Vagina (tissue), 2 donors: Measurements from ENCODE around the gene TTC16.

Experiments
- POLR2AphosphoS5 ChIP-seq, 2 donors: sonication (generic); formaldehyde crosslinking; IDR thresholded peaks; one replicate each; pipeline ENCODE4 v1.9.0; 2017; ENCODE audit warnings: antibody characterized with exemption in 2 of 2, mild to moderate bottlenecking in 2 of 2, low read depth in 1 of 2; ENCODE audit not compliant: insufficient read depth in 1 of 2
- TF ChIP-seq, protein P1 (sequence below), 3 experiments: fragments of 450-650 bp in 2 of 3; fragments of 200-600 bp in 1 of 3; sonication (generic) in 1 of 3; IDR thresholded peaks; one replicate each; pipeline ENCODE4 v1.5.1; 2017 to 2019; ENCODE audit warnings: antibody characterized with exemption in 3 of 3, mild to moderate bottlenecking in 2 of 3, moderate library complexity in 2 of 3

DNA sequence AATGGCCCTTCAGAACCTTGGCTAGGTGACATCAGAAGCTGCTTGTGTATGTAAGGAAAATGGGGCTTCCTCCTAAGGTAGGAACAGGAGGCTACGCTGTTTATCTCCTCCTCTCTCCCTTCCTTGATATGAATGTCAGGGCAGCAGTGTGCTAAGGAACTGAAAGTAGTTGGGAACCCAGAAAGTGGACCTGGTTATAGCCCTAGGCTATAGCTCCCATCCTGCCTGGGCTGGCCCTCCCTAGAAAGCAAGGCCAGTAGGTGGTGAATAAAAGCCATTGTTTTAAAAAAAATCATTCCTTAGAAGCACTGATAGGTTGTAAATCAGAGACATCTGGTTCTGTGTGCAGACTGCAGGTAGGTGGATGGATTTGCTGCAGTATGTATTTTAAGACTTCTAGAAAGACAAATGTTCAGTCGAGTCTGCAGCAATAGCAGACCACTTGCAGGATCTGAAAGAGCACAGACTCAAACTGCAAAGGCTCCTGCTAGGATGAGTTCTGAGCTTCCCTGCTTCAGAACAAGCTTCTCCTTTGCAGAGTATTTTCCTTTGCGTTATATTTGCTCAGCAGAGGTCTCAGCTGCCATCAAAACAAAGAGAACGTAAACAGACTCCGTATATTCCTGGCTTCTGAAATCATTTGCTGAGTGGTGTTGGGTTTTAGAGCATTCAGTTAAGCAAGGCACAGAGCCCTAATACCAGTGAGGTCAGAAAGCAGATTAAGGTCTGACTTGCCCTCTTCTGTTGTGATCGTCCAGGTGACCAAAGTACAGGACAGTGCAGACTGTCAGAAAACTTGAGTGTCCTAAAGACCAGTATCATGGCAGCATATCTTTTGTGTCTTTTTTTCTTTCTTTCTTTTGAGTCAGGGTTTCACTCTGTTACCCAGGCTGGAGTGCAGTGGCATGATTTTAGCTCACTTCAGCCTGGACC, 29.2 kb upstream of the TTC16 start:
- TF ChIP-seq, protein P1, sequence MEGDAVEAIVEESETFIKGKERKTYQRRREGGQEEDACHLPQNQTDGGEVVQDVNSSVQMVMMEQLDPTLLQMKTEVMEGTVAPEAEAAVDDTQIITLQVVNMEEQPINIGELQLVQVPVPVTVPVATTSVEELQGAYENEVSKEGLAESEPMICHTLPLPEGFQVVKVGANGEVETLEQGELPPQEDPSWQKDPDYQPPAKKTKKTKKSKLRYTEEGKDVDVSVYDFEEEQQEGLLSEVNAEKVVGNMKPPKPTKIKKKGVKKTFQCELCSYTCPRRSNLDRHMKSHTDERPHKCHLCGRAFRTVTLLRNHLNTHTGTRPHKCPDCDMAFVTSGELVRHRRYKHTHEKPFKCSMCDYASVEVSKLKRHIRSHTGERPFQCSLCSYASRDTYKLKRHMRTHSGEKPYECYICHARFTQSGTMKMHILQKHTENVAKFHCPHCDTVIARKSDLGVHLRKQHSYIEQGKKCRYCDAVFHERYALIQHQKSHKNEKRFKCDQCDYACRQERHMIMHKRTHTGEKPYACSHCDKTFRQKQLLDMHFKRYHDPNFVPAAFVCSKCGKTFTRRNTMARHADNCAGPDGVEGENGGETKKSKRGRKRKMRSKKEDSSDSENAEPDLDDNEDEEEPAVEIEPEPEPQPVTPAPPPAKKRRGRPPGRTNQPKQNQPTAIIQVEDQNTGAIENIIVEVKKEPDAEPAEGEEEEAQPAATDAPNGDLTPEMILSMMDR (IDR thresholded peaks at IDR 0.05) = no peak
- TF ChIP-seq POLR2AphosphoS5 (IDR thresholded peaks at IDR 0.05; ENCODE audit: insufficient read depth in 1 of 2, low read depth in 1 of 2) = no peak
